AG09309 (cell line): Measurements from ENCODE around the gene CEL.

Source experiments
- DNase-seq: peaks from one replicate; pipeline ENCODE4 v3.0.0-alpha.2; 2010; ENCODE audit warnings: low read depth
- H3K4me3 ChIP-seq: 2 replicates; pipeline ENCODE4 v1.5.1; 2011; ENCODE audit warnings: mild to moderate bottlenecking, low read depth, low read length, moderate library complexity; ENCODE audit not compliant: control insufficient read depth
- TF ChIP-seq, protein P1 (sequence below): IDR thresholded peaks from 2 replicates; pipeline ENCODE4 v1.5.1; 2011; ENCODE audit warnings: mild to moderate bottlenecking, low read depth, low read length, inconsistent platforms; ENCODE audit not compliant: insufficient read depth, control insufficient read depth; ENCODE audit errors: missing control alignments

CEL gene

GRCh38 chr9:133111808-133112662 is 50.3 kb downstream of the CEL start:
- no peak overlapping the region for H3K4me3 ChIP-seq
- no peak for DNase-seq
- TF ChIP-seq, protein P1, sequence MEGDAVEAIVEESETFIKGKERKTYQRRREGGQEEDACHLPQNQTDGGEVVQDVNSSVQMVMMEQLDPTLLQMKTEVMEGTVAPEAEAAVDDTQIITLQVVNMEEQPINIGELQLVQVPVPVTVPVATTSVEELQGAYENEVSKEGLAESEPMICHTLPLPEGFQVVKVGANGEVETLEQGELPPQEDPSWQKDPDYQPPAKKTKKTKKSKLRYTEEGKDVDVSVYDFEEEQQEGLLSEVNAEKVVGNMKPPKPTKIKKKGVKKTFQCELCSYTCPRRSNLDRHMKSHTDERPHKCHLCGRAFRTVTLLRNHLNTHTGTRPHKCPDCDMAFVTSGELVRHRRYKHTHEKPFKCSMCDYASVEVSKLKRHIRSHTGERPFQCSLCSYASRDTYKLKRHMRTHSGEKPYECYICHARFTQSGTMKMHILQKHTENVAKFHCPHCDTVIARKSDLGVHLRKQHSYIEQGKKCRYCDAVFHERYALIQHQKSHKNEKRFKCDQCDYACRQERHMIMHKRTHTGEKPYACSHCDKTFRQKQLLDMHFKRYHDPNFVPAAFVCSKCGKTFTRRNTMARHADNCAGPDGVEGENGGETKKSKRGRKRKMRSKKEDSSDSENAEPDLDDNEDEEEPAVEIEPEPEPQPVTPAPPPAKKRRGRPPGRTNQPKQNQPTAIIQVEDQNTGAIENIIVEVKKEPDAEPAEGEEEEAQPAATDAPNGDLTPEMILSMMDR, result no peak

DNA sequence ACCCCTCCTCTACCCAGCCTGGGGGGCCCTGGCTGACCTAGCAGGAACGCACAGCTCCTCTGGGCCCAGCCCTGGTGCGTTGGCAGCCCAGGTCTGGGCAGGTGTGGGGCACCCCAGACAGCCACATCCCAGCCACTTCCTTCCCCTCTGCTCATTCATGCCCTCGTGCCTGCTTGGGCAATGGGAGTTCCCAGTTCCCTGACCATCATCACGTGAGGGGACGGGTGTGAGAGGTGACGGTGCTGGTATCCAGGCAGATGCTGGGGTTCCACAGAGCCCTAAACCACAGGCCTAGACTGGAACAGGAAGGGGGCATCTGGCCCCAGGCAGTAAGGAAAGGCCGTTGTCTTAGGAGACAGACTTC is 50.9 kb downstream of the CEL start:
- TF ChIP-seq, protein P1, result no peak
- H3K4me3 ChIP-seq, result no peak overlapping the region
- DNase-seq, result no peak

- H3K4me3 ChIP-seq, result no peak overlapping the region
- TF ChIP-seq, protein P1, result no peak
- no peak for DNase-seq
These were observed 51.6 kb downstream of the CEL start for GRCh38 chr9:133113163-133113948.

- TF ChIP-seq, protein P1, result no peak
- no peak overlapping the region for H3K4me3 ChIP-seq
- DNase-seq, result no peak
These were observed 52.4 kb downstream of the CEL start for GRCh38 chr9:133113949-133114885.

- TF ChIP-seq, protein P1, result no peak
- no peak for DNase-seq
- no peak overlapping the region for H3K4me3 ChIP-seq
These were observed 53.3 kb downstream of the CEL start for GRCh38 chr9:133114886-133115603.
